ENCODE results near the gene MEMO1. TPM values are rescaled to one million over a fixed set of nuclear protein-coding genes. Genes with fewer than 3 reads are reported as not detected.

Gene MEMO1
- total RNA-seq, 1 experiment from 2014 or later = 44.4 TPM

DNA sequence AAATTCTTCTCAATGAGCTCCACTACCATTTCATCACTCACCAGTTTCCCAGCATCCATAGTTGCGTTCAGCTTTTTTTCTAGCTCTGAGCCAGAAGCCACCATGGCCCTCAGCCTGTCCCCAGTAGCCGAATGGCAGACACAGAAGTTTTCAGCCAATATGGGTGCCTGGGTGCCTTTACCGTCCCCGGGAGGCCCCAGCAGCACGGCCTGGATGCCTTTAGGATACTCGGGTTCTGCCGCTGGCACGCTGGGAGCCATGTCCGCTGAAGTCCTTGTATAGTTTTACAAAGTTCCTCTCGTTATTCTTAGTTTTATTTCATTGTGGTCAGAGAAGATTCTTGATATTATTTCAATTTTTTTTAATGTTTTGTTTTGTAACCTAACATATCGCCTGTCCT is 187.2 kb downstream of the MEMO1 start:
- Mint-ChIP-seq H3K9me3 (peaks cover 76% of the 10 kb centered on the region), H3K27me3 (ENCODE audit: low read depth) (peaks cover 12% of the 10 kb centered on the region)
- CTCF ChIA-PET = no interaction called here

More for the DNA sequence above, 187.2 kb downstream of the MEMO1 start:
- ATAC-seq (no peak), DNase-seq (ENCODE audit: low spot score) (no peak)
- POLR2A ChIA-PET = no interaction called here
- H3K27ac Mint-ChIP-seq = no peak overlapping the region
- no peaks in the 10 kb centered on the region for H3K4me1 Mint-ChIP-seq
- H3K36me3 Mint-ChIP-seq = peaks cover 15% of the 10 kb centered on the region
- TF ChIP-seq ZSCAN18 (CRISPR knock-in tag; IDR thresholded peaks at IDR 0.05) (no peak), GRHL2 (CRISPR knock-in tag; IDR thresholded peaks at IDR 0.05; ENCODE audit: insufficient replicate concordance, severe bottlenecking) (no peak), MYBL2 (CRISPR knock-in tag; IDR thresholded peaks at IDR 0.05) (no peak), ZNF396 (CRISPR knock-in tag; IDR thresholded peaks at IDR 0.05; ENCODE audit: borderline replicate concordance) (no peak), ZNF416 (CRISPR knock-in tag; IDR thresholded peaks at IDR 0.05) (no peak), ATF1 (CRISPR knock-in tag; IDR thresholded peaks at IDR 0.05) (no peak), AR (CRISPR knock-in tag; IDR thresholded peaks at IDR 0.05) (no peak), RELA (CRISPR knock-in tag; IDR thresholded peaks at IDR 0.05; ENCODE audit: borderline replicate concordance) (no peak), GTF2I (CRISPR knock-in tag; conservative IDR thresholded peaks at IDR 0.05) (no peak), FOXP4 (CRISPR knock-in tag; IDR thresholded peaks at IDR 0.05) (no peak), E2F4 (CRISPR knock-in tag; IDR thresholded peaks at IDR 0.05; ENCODE audit: borderline replicate concordance, low read depth) (no peak), HMGA2 (CRISPR knock-in tag; IDR thresholded peaks at IDR 0.05) (no peak), KAT7 (CRISPR knock-in tag; IDR thresholded peaks at IDR 0.05; ENCODE audit: borderline replicate concordance) (no peak), OVOL2 (CRISPR knock-in tag; IDR thresholded peaks at IDR 0.05; ENCODE audit: borderline replicate concordance) (no peak), CREB1 (CRISPR knock-in tag; IDR thresholded peaks at IDR 0.05) (no peak)
- TF ChIP-seq, protein P1, sequence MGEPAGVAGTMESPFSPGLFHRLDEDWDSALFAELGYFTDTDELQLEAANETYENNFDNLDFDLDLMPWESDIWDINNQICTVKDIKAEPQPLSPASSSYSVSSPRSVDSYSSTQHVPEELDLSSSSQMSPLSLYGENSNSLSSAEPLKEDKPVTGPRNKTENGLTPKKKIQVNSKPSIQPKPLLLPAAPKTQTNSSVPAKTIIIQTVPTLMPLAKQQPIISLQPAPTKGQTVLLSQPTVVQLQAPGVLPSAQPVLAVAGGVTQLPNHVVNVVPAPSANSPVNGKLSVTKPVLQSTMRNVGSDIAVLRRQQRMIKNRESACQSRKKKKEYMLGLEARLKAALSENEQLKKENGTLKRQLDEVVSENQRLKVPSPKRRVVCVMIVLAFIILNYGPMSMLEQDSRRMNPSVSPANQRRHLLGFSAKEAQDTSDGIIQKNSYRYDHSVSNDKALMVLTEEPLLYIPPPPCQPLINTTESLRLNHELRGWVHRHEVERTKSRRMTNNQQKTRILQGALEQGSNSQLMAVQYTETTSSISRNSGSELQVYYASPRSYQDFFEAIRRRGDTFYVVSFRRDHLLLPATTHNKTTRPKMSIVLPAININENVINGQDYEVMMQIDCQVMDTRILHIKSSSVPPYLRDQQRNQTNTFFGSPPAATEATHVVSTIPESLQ (CRISPR knock-in tag; IDR thresholded peaks at IDR 0.05) = no peak
- TF ChIP-seq, protein P2, sequence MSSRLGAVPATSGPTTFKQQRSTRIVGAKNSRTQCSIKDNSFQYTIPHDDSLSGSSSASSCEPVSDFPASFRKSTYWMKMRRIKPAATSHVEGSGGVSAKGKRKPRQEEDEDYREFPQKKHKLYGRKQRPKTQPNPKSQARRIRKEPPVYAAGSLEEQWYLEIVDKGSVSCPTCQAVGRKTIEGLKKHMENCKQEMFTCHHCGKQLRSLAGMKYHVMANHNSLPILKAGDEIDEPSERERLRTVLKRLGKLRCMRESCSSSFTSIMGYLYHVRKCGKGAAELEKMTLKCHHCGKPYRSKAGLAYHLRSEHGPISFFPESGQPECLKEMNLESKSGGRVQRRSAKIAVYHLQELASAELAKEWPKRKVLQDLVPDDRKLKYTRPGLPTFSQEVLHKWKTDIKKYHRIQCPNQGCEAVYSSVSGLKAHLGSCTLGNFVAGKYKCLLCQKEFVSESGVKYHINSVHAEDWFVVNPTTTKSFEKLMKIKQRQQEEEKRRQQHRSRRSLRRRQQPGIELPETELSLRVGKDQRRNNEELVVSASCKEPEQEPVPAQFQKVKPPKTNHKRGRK (CRISPR knock-in tag; IDR thresholded peaks at IDR 0.05; ENCODE audit: borderline replicate concordance) = no peak
- TF ChIP-seq, protein P3, sequence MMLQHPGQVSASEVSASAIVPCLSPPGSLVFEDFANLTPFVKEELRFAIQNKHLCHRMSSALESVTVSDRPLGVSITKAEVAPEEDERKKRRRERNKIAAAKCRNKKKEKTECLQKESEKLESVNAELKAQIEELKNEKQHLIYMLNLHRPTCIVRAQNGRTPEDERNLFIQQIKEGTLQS (CRISPR knock-in tag; conservative IDR thresholded peaks at IDR 0.05) = no peak
- TF ChIP-seq, protein P4, sequence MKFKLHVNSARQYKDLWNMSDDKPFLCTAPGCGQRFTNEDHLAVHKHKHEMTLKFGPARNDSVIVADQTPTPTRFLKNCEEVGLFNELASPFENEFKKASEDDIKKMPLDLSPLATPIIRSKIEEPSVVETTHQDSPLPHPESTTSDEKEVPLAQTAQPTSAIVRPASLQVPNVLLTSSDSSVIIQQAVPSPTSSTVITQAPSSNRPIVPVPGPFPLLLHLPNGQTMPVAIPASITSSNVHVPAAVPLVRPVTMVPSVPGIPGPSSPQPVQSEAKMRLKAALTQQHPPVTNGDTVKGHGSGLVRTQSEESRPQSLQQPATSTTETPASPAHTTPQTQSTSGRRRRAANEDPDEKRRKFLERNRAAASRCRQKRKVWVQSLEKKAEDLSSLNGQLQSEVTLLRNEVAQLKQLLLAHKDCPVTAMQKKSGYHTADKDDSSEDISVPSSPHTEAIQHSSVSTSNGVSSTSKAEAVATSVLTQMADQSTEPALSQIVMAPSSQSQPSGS (CRISPR knock-in tag; IDR thresholded peaks at IDR 0.05; ENCODE audit: borderline replicate concordance, low read depth) = no peak
- H3K4me3 Mint-ChIP-seq = no peak overlapping the region

All from WTC11 (cell line).